HG02981 (cell line): Measurements from ENCODE around the gene KXD1.

Experiments
- ATAC-seq: cut with Tn5 transposase; IDR thresholded peaks from one replicate; pipeline ENCODE4 v1.9.1; 2021; ENCODE audit warnings: mild to moderate bottlenecking, moderate library complexity; ENCODE audit not compliant: unreplicated experiment

KXD1 gene

DNA sequence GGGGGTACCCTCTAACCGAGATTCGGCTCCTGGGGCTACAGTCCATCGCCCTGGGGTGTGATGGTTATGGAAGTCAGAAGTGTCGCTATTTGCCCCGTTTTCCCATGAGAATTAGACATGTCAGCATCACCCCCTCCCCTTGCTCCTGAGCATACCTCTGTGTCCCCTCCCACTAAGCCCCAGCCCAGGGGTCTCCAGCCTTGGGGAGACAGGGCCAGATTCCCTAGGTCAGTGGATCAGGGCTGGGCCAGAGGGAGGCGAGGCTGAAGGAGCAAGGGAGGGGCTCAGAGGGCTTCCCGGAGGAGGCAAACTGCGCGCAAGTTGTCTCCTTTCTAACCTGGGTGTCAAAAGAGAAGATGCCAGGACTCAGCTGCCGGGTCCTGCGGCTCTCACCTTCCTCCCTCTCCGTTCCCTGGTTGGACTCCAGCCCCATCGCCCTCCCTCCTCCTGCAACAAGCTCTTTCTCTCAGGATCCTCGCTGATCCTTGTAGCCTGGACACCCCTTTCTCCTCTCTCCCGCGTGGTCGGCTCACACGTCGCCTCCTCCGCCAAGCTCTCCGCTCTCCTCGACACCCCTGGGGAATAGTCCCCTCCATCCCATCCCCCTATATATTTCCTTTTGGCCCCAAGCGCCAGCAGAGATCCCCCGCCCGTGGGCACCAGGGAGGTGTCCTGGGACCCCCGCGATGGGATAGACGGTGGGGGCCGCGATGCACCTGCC is 54.5 kb downstream of the KXD1 start:
- no peak for ATAC-seq

DNA sequence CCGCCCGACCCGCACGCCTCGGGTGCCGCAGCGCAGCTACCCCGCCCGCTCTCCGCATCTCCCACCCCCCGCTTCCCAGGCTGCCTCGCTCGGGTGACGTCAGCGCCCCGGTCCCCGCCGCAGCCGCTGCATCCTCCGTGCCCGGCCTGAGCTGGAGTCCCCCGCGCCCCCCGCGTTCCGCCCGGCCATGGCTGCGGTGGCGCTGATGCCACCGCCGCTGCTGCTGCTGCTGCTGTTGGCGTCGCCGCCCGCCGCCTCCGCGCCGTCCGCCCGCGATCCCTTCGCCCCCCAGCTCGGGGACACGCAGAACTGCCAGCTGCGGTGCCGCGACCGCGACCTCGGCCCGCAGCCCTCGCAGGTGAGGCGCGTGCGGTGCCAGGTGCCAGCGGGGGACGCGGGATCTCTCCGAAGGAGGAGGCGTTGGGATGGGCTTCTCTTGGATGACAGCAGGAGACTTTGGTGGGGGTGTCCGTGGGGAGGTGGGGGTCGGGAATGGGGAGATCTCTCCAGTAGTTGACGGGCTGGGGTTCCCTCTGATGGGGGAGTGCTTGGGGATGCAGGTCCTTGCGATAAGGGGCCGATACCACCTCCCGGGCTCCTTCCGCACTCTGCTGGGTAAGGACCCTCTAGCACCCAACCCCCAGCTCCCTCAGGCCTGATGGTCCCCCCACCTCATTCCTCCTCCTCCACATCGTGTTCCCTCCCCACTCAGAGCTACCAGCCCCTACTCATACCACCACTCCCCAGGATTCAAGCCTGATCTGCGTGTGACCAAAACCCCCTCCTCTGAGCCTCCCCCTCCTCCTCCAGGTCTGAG is 55.3 kb downstream of the KXD1 start, which contains the start of gene TMEM59L:
TMEM59L (plus strand) TSS at position 99 of the 817 bp plus-strand sequence; CDS start at position 188, 89 bp downstream.
- ATAC-seq = no peak

DNA sequence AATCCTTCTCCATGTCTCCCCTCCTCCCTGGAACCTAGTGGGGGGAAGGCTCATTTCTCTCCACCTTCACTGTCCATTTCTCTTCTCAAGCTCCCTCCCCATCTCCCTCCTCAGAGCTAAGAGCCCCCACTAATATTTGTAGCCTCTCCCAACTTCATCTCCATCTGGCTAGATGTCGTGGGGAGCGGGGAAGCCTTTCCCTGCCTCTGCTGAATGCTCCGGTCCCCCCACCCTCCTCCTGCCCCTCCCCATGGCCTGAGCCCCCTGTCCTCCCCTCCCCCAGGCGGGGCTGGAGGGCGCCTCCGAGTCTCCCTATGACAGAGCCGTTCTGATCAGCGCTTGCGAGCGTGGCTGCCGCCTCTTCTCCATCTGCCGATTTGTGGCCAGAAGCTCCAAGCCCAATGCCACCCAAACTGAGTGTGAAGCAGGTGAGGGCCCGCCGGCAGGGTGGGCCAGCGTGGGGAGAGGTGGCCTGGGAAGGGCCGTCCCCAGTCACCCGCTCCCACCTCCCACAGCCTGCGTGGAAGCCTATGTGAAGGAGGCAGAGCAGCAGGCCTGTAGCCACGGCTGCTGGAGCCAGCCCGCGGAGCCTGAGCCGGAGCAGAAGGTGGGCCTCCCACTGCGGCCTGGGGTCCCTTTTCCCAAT is 56.0 kb downstream of the KXD1 start:
- no peak for ATAC-seq

DNA sequence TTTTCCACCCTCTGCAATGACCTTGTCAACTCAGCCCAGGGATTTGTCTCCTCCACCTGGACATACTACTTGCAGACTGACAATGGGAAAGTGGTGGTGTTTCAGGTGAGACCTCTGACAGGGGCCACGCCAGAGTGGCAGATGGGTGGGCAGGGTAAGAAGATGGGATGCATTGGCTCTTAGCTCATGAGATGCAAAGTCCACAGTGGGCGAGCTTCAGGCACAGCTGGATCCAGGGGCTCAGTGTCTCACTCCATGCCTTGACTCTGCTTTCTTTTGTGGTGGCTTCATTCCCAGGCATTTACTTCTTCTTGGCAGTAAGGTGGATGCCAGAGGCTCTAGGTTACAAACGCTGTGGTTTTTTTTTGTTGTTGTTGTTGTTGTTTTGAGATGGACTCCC is 58.4 kb downstream of the KXD1 start:
- no peak for ATAC-seq

DNA sequence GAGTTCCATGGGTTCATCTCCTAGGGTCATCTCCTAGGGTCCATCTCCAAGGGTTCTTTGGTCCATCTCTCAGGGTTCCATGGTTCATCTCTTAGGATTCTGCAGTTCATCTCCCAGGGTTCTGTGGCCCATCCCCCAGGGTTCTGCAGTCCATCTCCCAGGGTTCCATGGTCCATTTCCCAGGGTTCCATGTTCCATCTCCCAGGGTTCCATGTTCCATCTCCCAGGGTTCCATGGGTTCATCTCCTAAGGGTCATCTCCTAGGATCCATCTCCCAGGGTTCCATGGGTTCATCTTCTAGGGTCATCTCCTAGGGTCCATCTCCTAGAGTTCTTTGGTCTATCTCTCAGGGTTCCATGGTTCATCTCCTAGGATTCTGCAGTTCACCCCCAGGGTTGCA is 59.9 kb downstream of the KXD1 start:
- ATAC-seq = no peak

DNA sequence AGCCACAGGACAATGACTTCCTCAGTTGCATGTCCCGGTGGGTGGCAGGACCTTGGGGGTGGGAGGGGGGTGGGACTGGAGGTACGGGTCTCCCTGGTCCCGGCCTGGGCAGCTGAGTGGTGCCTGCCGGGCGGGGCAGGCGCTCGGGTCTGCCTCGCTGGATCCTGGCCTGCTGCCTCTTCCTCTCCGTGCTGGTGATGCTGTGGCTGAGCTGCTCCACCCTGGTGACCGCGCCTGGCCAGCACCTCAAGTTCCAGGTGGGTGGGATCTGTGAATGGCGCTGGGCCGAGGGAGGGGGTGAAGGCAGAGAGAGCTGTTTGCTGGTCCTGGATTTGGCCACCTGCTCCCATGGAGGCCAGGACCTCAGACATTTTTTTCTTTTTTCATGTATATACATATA is 60.6 kb downstream of the KXD1 start:
- no peak for ATAC-seq
